A549 (cell line): ENCODE results near the gene INSYN1.

Source experiments
- CTCF ChIP-seq: fragments of >200 bp; sonication (Bioruptor Twin); formaldehyde crosslinking; IDR thresholded peaks from 3 replicates; pipeline ENCODE4 v1.5.1; 2016
- EP300 ChIP-seq, 2 experiments: fragments of >200 bp; sonication (Bioruptor Twin); formaldehyde crosslinking; IDR thresholded peaks; 2 replicates in 1 of 2; 3 replicates in 1 of 2; pipeline ENCODE4 v1.6.1; 2016 to 2017
- HOXB13 ChIP-seq: fragments of 250-450 bp; sonication (Bioruptor Pico); IDR thresholded peaks from 2 replicates; pipeline ENCODE4 v1.5.0; 2020; ENCODE audit warnings: low read depth, mild to moderate bottlenecking, moderate library complexity
- JUN ChIP-seq, 2 experiments: fragments of >200 bp; sonication (Bioruptor Twin); formaldehyde crosslinking; IDR thresholded peaks; 2 replicates in 1 of 2; 3 replicates in 1 of 2; pipeline ENCODE4 v1.6.1; 2016 to 2017
- NR3C1 ChIP-seq: fragments of >200 bp; sonication (Bioruptor Twin); formaldehyde crosslinking; IDR thresholded peaks from 3 replicates; pipeline ENCODE4 v1.6.1; 2017
- POLR2A ChIP-seq: IDR thresholded peaks from 2 replicates; pipeline ENCODE4 v1.6.1; 2012; ENCODE audit warnings: mild to moderate bottlenecking, low read length
- RFX5 ChIP-seq: fragments of 450-650 bp; IDR thresholded peaks from 2 replicates; pipeline ENCODE4 v1.7.1; 2014; ENCODE audit warnings: antibody characterized with exemption, mild to moderate bottlenecking, moderate library complexity

GRCh38 chr15:73767806-73768501 is 14.8 kb upstream of the INSYN1 start:
- TF ChIP-seq CTCF (no peak), HOXB13 (no peak), POLR2A (no peak), NR3C1 (no peak), JUN (IDR thresholded peaks at IDR 0.05) (no peak), EP300 (IDR thresholded peaks at IDR 0.05) (no peak), RFX5 (no peak)
